IMR-90 (cell line): ENCODE measurements around the gene PCBP3. TPM values are rescaled to one million over a fixed set of nuclear protein-coding genes. Genes with fewer than 3 reads are reported as not detected.

ENCODE experiments used
- ATAC-seq: fragments of 200-7000 bp; cut with Tn5 transposase; 2 replicates; pipeline ENCODE4 v1.9.1; 2020; ENCODE audit warnings: low read depth, mild to moderate bottlenecking, moderate library complexity
- BruUV-seq: library from RNA; stranded (reverse); fragments of 400-500 nt; replicated peaks from 2 replicates; lab custom pipeline; 2021; lab: Mats Ljungman, UMichigan
- CTCF ChIA-PET: fragments of 300-600 bp; formaldehyde crosslinking; extraction: SDS; loops from one replicate; lab custom pipeline; 2021; ENCODE audit warnings: antibody characterized with exemption; lab: Yijun Ruan, JAX
- POLR2A ChIA-PET: fragments of 300-600 bp; sonication (Branson Sonifier 250); formaldehyde crosslinking; loops from one replicate; lab custom pipeline; 2022; ENCODE audit warnings: antibody characterized with exemption; ENCODE audit not compliant: unreplicated experiment; lab: Charles Lee
- DNase-seq: peaks from one replicate; pipeline ENCODE4 v3.0.0; 2013
- H2AFZ ChIP-seq: replicated peaks from 2 replicates; pipeline ENCODE3; 2013; ENCODE audit warnings: low read length, mild to moderate bottlenecking; ENCODE audit not compliant: poor library complexity
- H2AK5ac ChIP-seq: 2 replicates; pipeline ENCODE4 v1.6.1; 2013; ENCODE audit warnings: low read depth, low read length, inconsistent platforms
- H2AK9ac ChIP-seq: replicated peaks from 2 replicates; pipeline ENCODE3; 2013; ENCODE audit warnings: mild to moderate bottlenecking, low read depth, low read length, moderate library complexity; ENCODE audit not compliant: poor library complexity
- H2BK120ac ChIP-seq: 2 replicates; pipeline ENCODE4 v1.6.1; 2013; ENCODE audit warnings: low read depth, low read length, inconsistent platforms
- H2BK15ac ChIP-seq: 3 replicates; pipeline ENCODE4 v1.6.1; 2013; ENCODE audit warnings: low read depth, low read length, inconsistent platforms
- H2BK20ac ChIP-seq: 2 replicates; pipeline ENCODE4 v1.6.1; 2013; ENCODE audit warnings: low read depth, mild to moderate bottlenecking, inconsistent platforms, low read length, moderate library complexity
- H2BK5ac ChIP-seq: 2 replicates; pipeline ENCODE4 v1.6.1; 2013; ENCODE audit warnings: mild to moderate bottlenecking, low read depth, low read length, inconsistent platforms; ENCODE audit not compliant: poor library complexity, severe bottlenecking
- H3K14ac ChIP-seq: replicated peaks from 2 replicates; pipeline ENCODE4 v1.6.1; 2013; ENCODE audit warnings: low read depth, low read length, inconsistent platforms
- H3K18ac ChIP-seq: 2 replicates; pipeline ENCODE4 v1.6.1; 2013; ENCODE audit warnings: low read depth, low read length, control low read depth
- H3K23ac ChIP-seq: 2 replicates; pipeline ENCODE4 v1.6.1; 2013; ENCODE audit warnings: low read depth, low read length, inconsistent platforms
- H3K27ac ChIP-seq: 2 replicates; pipeline ENCODE4 v1.5.1; 2013; ENCODE audit warnings: mild to moderate bottlenecking, control low read depth, low read length; ENCODE audit not compliant: insufficient read depth
- H3K27me3 ChIP-seq: 2 replicates; pipeline ENCODE4 v1.6.1; 2013; ENCODE audit warnings: low read length; ENCODE audit not compliant: control insufficient read depth, insufficient read depth
- H3K36me3 ChIP-seq: 2 replicates; pipeline ENCODE4 v1.6.1; 2013; ENCODE audit warnings: low read length, mixed read lengths; ENCODE audit not compliant: control insufficient read depth, insufficient read depth
- H3K4ac ChIP-seq: 2 replicates; pipeline ENCODE4 v1.6.1; 2013; ENCODE audit warnings: low read depth, low read length, inconsistent platforms
- H3K4me1 ChIP-seq: 2 replicates; pipeline ENCODE4 v1.6.1; 2013; ENCODE audit warnings: low read length, mixed read lengths; ENCODE audit not compliant: control insufficient read depth, insufficient read depth
- H3K4me2 ChIP-seq: 2 replicates; pipeline ENCODE4 v1.6.1; 2013; ENCODE audit warnings: low read depth, mild to moderate bottlenecking, control low read depth, low read length, moderate library complexity
- H3K4me3 ChIP-seq: 2 replicates; pipeline ENCODE4 v1.5.1; 2013; ENCODE audit warnings: low read depth, mild to moderate bottlenecking, control low read depth, low read length, moderate library complexity; ENCODE audit not compliant: insufficient read depth
- H3K56ac ChIP-seq: 2 replicates; pipeline ENCODE4 v1.6.1; 2013; ENCODE audit warnings: low read length, inconsistent platforms; ENCODE audit not compliant: insufficient read depth; ENCODE audit errors: extremely low read depth
- H3K79me1 ChIP-seq, 2 experiments: 2 replicates each; pipeline ENCODE4 v1.6.1; 2013; ENCODE audit warnings: low read length in 2 of 2, inconsistent platforms in 1 of 2, low read depth in 1 of 2
- H3K9ac ChIP-seq: 2 replicates; pipeline ENCODE4 v1.6.1; 2013; ENCODE audit warnings: low read depth, low read length, control low read depth
- H3K9me1 ChIP-seq: 2 replicates; pipeline ENCODE4 v1.6.1; 2013; ENCODE audit warnings: low read length, inconsistent platforms; ENCODE audit not compliant: insufficient read depth
- H3K9me3 ChIP-seq: 2 replicates; pipeline ENCODE4 v1.6.1; 2013; ENCODE audit warnings: low read length; ENCODE audit not compliant: control insufficient read depth, insufficient read depth
- H4K20me1 ChIP-seq: 2 replicates; pipeline ENCODE4 v1.6.1; 2013; ENCODE audit warnings: low read length, inconsistent platforms; ENCODE audit not compliant: insufficient read depth
- H4K5ac ChIP-seq: 2 replicates; pipeline ENCODE4 v1.6.1; 2013; ENCODE audit warnings: mild to moderate bottlenecking, low read depth, low read length, control low read depth
- H4K8ac ChIP-seq, 2 experiments: 2 replicates each; pipeline ENCODE4 v1.6.1; 2013; ENCODE audit warnings: low read depth in 2 of 2, low read length in 2 of 2, control low read depth in 1 of 2, inconsistent platforms in 1 of 2
- H4K91ac ChIP-seq: 2 replicates; pipeline ENCODE4 v1.6.1; 2013; ENCODE audit warnings: low read depth, low read length, inconsistent platforms; ENCODE audit not compliant: insufficient read depth
- BHLHE40 ChIP-seq: fragments of 150-350 bp; IDR thresholded peaks from 2 replicates; pipeline ENCODE4 v1.6.1; 2016; ENCODE audit warnings: mild to moderate bottlenecking, low read depth, low read length
- CEBPB ChIP-seq: IDR thresholded peaks from 2 replicates; pipeline ENCODE4 v1.6.1; 2012; ENCODE audit warnings: low read depth, low read length, improper control_type of control experiment
- CHD1 ChIP-seq: IDR thresholded peaks from 2 replicates; pipeline ENCODE4 v1.6.1; 2012; ENCODE audit warnings: low read depth, low read length, improper control_type of control experiment
- FOS ChIP-seq: fragments of 150-350 bp; IDR thresholded peaks from 2 replicates; pipeline ENCODE4 v1.6.1; 2016; ENCODE audit warnings: low read depth, low read length
- MAFK ChIP-seq: IDR thresholded peaks from 2 replicates; pipeline ENCODE4 v1.6.1; 2012; ENCODE audit warnings: low read depth, low read length, improper control_type of control experiment
- MAZ ChIP-seq: IDR thresholded peaks from 2 replicates; pipeline ENCODE4 v1.6.1; 2012; ENCODE audit warnings: low read depth, mild to moderate bottlenecking, low read length, improper control_type of control experiment, moderate library complexity, borderline replicate concordance
- MXI1 ChIP-seq: IDR thresholded peaks from 2 replicates; pipeline ENCODE4 v1.6.1; 2012; ENCODE audit warnings: low read depth, mild to moderate bottlenecking, low read length, moderate library complexity, borderline replicate concordance
- NFE2L2 ChIP-seq: fragments of 150-350 bp; IDR thresholded peaks from 2 replicates; pipeline ENCODE4 v1.6.1; 2016; ENCODE audit warnings: low read depth, mild to moderate bottlenecking, low read length
- POLR2A ChIP-seq: IDR thresholded peaks from 2 replicates; pipeline ENCODE4 v1.6.1; 2012; ENCODE audit warnings: mild to moderate bottlenecking, low read depth, low read length
- RAD21 ChIP-seq: IDR thresholded peaks from 2 replicates; pipeline ENCODE4 v1.6.1; 2012; ENCODE audit warnings: low read length, improper control_type of control experiment
- RCOR1 ChIP-seq: IDR thresholded peaks from 2 replicates; pipeline ENCODE4 v1.6.1; 2012; ENCODE audit warnings: mild to moderate bottlenecking, low read length, improper control_type of control experiment; ENCODE audit not compliant: insufficient replicate concordance
- RFX5 ChIP-seq: IDR thresholded peaks from 2 replicates; pipeline ENCODE4 v1.8.0; 2012; ENCODE audit warnings: low read depth, mild to moderate bottlenecking, low read length, moderate library complexity
- SMC3 ChIP-seq: fragments of 150-350 bp; IDR thresholded peaks from 2 replicates; pipeline ENCODE4 v1.6.1; 2016; ENCODE audit warnings: low read depth, mild to moderate bottlenecking, antibody characterized with exemption, low read length, moderate library complexity
- USF2 ChIP-seq: fragments of 150-350 bp; IDR thresholded peaks from 2 replicates; pipeline ENCODE4 v1.6.1; 2017; ENCODE audit warnings: mild to moderate bottlenecking, antibody characterized with exemption, low read length, low read depth
- WGBS, 2 experiments: methylation state at CpG; one replicate each; pipeline versions ENCODE4 v1.1.5 to v1.1.7; 2013; ENCODE audit warnings: missing lambda C conversion rate in 2 of 2; ENCODE audit not compliant: insufficient read length in 1 of 2; ENCODE audit errors: extremely low coverage in 2 of 2; 5-methylcytosine and 5-hydroxymethylcytosine counted together
- dilution Hi-C: fragments of 300-500 bp; cut with HindIII; formaldehyde crosslinking; loops from one replicate; pipeline ENCODE4 v1.14.3; 2018; ENCODE audit warnings: low sequenced_read_pairs; ENCODE audit not compliant: unreplicated experiment
- in situ Hi-C: fragments of 300-500 bp; cut with MboI; formaldehyde crosslinking; loops from 3 replicates; pipeline ENCODE4 v1.14.3; 2019; ENCODE audit warnings: low sequenced_read_pairs, inconsistent platforms, mixed read lengths
- intact Hi-C: fragments of 100-400 bp; cut with micrococcal nuclease; formaldehyde crosslinking; loops from 2 replicates; pipeline ENCODE4 v1.10.0; 2022
- polyA plus RNA-seq, 3 experiments: library from polyadenylated mRNA; depleted of rRNA; stranded (reverse); fragments of >200 nt; gene quantifications; 2 replicates each; pipeline ENCODE4 v1.2.3, GENCODE V29; 2012; ENCODE audit warnings: low replicate concordance in 1 of 3
- total RNA-seq: library from RNA; depleted of rRNA; stranded (reverse); fragments of >200 nt; gene quantifications from 2 replicates; pipeline ENCODE4 v1.2.3, GENCODE V29; 2012
- TF ChIP-seq, protein P1 (sequence below): conservative IDR thresholded peaks from 2 replicates; pipeline ENCODE4 v1.5.1; 2012; ENCODE audit warnings: mild to moderate bottlenecking, low read depth, low read length, improper control_type of control experiment
- TF ChIP-seq, protein P2 (sequence below): fragments of 150-350 bp; IDR thresholded peaks from 2 replicates; pipeline ENCODE4 v1.6.1; 2016; ENCODE audit warnings: low read depth, mild to moderate bottlenecking, low read length, moderate library complexity, borderline replicate concordance

PCBP3 gene
- total and polyA plus RNA-seq, 2 of the 4 experiments (the other 2 are of a cell fraction): 2.9 to 3.9 TPM

DNA sequence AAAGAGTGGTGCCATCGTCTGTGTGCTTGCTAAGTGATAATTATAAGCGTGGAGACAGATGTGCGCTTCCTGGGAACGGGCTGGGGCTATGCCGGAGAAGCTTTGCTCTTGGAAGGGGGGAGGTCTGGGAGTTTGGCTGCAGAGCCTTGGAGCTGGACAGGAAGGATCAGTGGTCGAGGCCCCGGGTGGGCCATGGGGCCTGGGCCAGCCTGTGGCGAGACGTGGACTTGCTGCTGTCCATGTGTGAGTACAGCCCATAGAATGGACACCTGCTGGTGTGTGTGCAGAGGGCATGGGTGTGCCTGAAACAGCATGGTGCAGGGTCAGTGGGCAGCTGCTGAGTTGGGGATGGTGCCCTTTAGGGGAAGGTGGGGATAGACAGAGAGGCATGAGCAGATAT, 121.3 kb downstream of the PCBP3 start:
- Histone ChIP-seq H3K4me1 (peaks cover 1% of the 10 kb centered on the region), H3K9me3 (peaks cover 2% of the 10 kb centered on the region; the same call in 1 of the 2 replicates), H4K8ac (no peak overlapping the region), H3K9me1 (no peaks in the 10 kb centered on the region), H2BK5ac (no peak overlapping the region), H3K9ac (no peak overlapping the region), H3K14ac (no peak overlapping the region), H3K4me2 (no peak overlapping the region), H3K36me3 (no peaks in the 10 kb centered on the region), H2BK20ac (no peak overlapping the region), H3K18ac (no peak overlapping the region), H2BK120ac (no peak overlapping the region), H4K91ac (no peak overlapping the region), H3K56ac (no peak overlapping the region), H3K27me3 (no peaks in the 10 kb centered on the region), H4K20me1 (no peaks in the 10 kb centered on the region), H3K27ac (no peak overlapping the region), H3K4ac (no peak overlapping the region), H3K4me3 (no peak overlapping the region), H2AFZ (no peak overlapping the region), H4K5ac (no peak overlapping the region), H2BK15ac (no peak overlapping the region), H2AK9ac (no peak overlapping the region), H2AK5ac (no peak overlapping the region), H3K79me1 (no peaks in the 10 kb centered on the region), H3K23ac (no peak overlapping the region)
- ChIA-PET POLR2A (interaction anchor here (0.6 kb wide), 1 partner anchor 10 kb away, joined by 3 read pairs; no protein-coding TSS in a partner anchor), CTCF (interaction anchor here (1.3 kb wide), 1 partner anchor 209 kb away, joined by 3 read pairs; no protein-coding TSS in a partner anchor)
- dilution Hi-C loops: no loop called here
- in situ Hi-C loops: no loop called here
- intact Hi-C loops: no loop called here
- no TSS peak for BruUV-seq
- whole genome bisulfite sequencing, 2 experiments: 58% methylated on average over 2 of the region's 9 CpGs; no CpG with 5 or more reads in 1 of the 2 experiments
- TF ChIP-seq NFE2L2 (no peak), RAD21 (no peak), BHLHE40 (no peak), MAZ (no peak), MXI1 (no peak), RFX5 (no peak), SMC3 (no peak), USF2 (no peak), FOS (no peak), POLR2A (no peak), CEBPB (no peak), RCOR1 (no peak), MAFK (no peak), CHD1 (no peak)
- TF ChIP-seq, protein P1, sequence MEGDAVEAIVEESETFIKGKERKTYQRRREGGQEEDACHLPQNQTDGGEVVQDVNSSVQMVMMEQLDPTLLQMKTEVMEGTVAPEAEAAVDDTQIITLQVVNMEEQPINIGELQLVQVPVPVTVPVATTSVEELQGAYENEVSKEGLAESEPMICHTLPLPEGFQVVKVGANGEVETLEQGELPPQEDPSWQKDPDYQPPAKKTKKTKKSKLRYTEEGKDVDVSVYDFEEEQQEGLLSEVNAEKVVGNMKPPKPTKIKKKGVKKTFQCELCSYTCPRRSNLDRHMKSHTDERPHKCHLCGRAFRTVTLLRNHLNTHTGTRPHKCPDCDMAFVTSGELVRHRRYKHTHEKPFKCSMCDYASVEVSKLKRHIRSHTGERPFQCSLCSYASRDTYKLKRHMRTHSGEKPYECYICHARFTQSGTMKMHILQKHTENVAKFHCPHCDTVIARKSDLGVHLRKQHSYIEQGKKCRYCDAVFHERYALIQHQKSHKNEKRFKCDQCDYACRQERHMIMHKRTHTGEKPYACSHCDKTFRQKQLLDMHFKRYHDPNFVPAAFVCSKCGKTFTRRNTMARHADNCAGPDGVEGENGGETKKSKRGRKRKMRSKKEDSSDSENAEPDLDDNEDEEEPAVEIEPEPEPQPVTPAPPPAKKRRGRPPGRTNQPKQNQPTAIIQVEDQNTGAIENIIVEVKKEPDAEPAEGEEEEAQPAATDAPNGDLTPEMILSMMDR: no peak
- TF ChIP-seq, protein P2, sequence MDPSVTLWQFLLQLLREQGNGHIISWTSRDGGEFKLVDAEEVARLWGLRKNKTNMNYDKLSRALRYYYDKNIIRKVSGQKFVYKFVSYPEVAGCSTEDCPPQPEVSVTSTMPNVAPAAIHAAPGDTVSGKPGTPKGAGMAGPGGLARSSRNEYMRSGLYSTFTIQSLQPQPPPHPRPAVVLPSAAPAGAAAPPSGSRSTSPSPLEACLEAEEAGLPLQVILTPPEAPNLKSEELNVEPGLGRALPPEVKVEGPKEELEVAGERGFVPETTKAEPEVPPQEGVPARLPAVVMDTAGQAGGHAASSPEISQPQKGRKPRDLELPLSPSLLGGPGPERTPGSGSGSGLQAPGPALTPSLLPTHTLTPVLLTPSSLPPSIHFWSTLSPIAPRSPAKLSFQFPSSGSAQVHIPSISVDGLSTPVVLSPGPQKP: no peak
- ATAC-seq (no peak), DNase-seq (no peak)
